ENCODE results near the gene ASPHD2.

The ASPHD2 gene

GRCh38 chr22:26447584-26448329 lies 18.7 kb downstream of the ASPHD2 start:
- Histone ChIP-seq H3K9me3 (ENCODE audit: control insufficient read depth, insufficient read depth, low read length) (no peaks in the 10 kb centered on the region), H3K4me3 (ENCODE audit: low read depth, low read length) (no peak overlapping the region), H3K27ac (ENCODE audit: low read depth, low read length) (no peak overlapping the region), H3K9ac (ENCODE audit: low read depth, low read length) (no peak overlapping the region), H3K27me3 (ENCODE audit: control insufficient read depth, insufficient read depth, low read length) (no peaks in the 10 kb centered on the region), H3K4me1 (ENCODE audit: control insufficient read depth, insufficient read depth, low read length) (no peaks in the 10 kb centered on the region), H3K36me3 (ENCODE audit: control insufficient read depth, insufficient read depth, low read length) (peaks cover 26% of the 10 kb centered on the region)

GRCh38 chr22:26448334-26448733 lies 19.3 kb downstream of the ASPHD2 start:
- peaks cover 30% of the 10 kb centered on the region for H3K36me3 ChIP-seq (ENCODE audit: control insufficient read depth, insufficient read depth, low read length)
- H3K9me3 ChIP-seq (ENCODE audit: control insufficient read depth, insufficient read depth, low read length): no peaks in the 10 kb centered on the region
- no peaks in the 10 kb centered on the region for H3K27me3 ChIP-seq (ENCODE audit: control insufficient read depth, insufficient read depth, low read length)
- no peak overlapping the region for H3K4me3 ChIP-seq (ENCODE audit: low read depth, low read length)
- H3K4me1 ChIP-seq (ENCODE audit: control insufficient read depth, insufficient read depth, low read length): no peaks in the 10 kb centered on the region
- H3K9ac ChIP-seq (ENCODE audit: low read depth, low read length): no peak overlapping the region
- no peak overlapping the region for H3K27ac ChIP-seq (ENCODE audit: low read depth, low read length)

GRCh38 chr22:26448941-26449340 lies 19.9 kb downstream of the ASPHD2 start:
- no peak overlapping the region for H3K27ac ChIP-seq (ENCODE audit: low read depth, low read length)
- no peak overlapping the region for H3K9ac ChIP-seq (ENCODE audit: low read depth, low read length)
- H3K4me3 ChIP-seq (ENCODE audit: low read depth, low read length): no peak overlapping the region
- H3K27me3 ChIP-seq (ENCODE audit: control insufficient read depth, insufficient read depth, low read length): no peaks in the 10 kb centered on the region
- no peaks in the 10 kb centered on the region for H3K9me3 ChIP-seq (ENCODE audit: control insufficient read depth, insufficient read depth, low read length)
- peaks cover 36% of the 10 kb centered on the region for H3K36me3 ChIP-seq (ENCODE audit: control insufficient read depth, insufficient read depth, low read length)
- H3K4me1 ChIP-seq (ENCODE audit: control insufficient read depth, insufficient read depth, low read length): no peaks in the 10 kb centered on the region

- Histone ChIP-seq H3K27ac (ENCODE audit: low read depth, low read length) (no peak overlapping the region), H3K4me3 (ENCODE audit: low read depth, low read length) (no peak overlapping the region), H3K4me1 (ENCODE audit: control insufficient read depth, insufficient read depth, low read length) (no peaks in the 10 kb centered on the region)
Measured at GRCh38 chr22:26450453-26451185, 21.6 kb downstream of the ASPHD2 start.

GRCh38 chr22:26452236-26453016 lies 23.4 kb downstream of the ASPHD2 start:
- H3K4me1 ChIP-seq (ENCODE audit: control insufficient read depth, insufficient read depth, low read length): no peaks in the 10 kb centered on the region
- H3K4me3 ChIP-seq (ENCODE audit: low read depth, low read length): no peak overlapping the region
- peaks cover 50% of the 10 kb centered on the region for H3K36me3 ChIP-seq (ENCODE audit: control insufficient read depth, insufficient read depth, low read length)
- H3K27ac ChIP-seq (ENCODE audit: low read depth, low read length): no peak overlapping the region
- no peaks in the 10 kb centered on the region for H3K9me3 ChIP-seq (ENCODE audit: control insufficient read depth, insufficient read depth, low read length)
- no peaks in the 10 kb centered on the region for H3K27me3 ChIP-seq (ENCODE audit: control insufficient read depth, insufficient read depth, low read length)
- no peak overlapping the region for H3K9ac ChIP-seq (ENCODE audit: low read depth, low read length)

More at GRCh38 chr22:26450453-26451185, 21.6 kb downstream of the ASPHD2 start:
- no peak overlapping the region for H3K9ac ChIP-seq (ENCODE audit: low read depth, low read length)
- H3K9me3 ChIP-seq (ENCODE audit: control insufficient read depth, insufficient read depth, low read length): no peaks in the 10 kb centered on the region
- peaks cover 39% of the 10 kb centered on the region for H3K36me3 ChIP-seq (ENCODE audit: control insufficient read depth, insufficient read depth, low read length)
- no peaks in the 10 kb centered on the region for H3K27me3 ChIP-seq (ENCODE audit: control insufficient read depth, insufficient read depth, low read length)

- Histone ChIP-seq H3K36me3 (ENCODE audit: control insufficient read depth, insufficient read depth, low read length) (peaks cover 58% of the 10 kb centered on the region), H3K9ac (ENCODE audit: low read depth, low read length) (no peak overlapping the region), H3K9me3 (ENCODE audit: control insufficient read depth, insufficient read depth, low read length) (no peaks in the 10 kb centered on the region), H3K4me1 (ENCODE audit: control insufficient read depth, insufficient read depth, low read length) (no peaks in the 10 kb centered on the region), H3K27me3 (ENCODE audit: control insufficient read depth, insufficient read depth, low read length) (no peaks in the 10 kb centered on the region), H3K4me3 (ENCODE audit: low read depth, low read length) (no peak overlapping the region), H3K27ac (ENCODE audit: low read depth, low read length) (no peak overlapping the region)
Measured at GRCh38 chr22:26453216-26453615, 24.2 kb downstream of the ASPHD2 start.

GRCh38 chr22:26453812-26454500 lies 24.9 kb downstream of the ASPHD2 start:
- Histone ChIP-seq H3K27me3 (ENCODE audit: control insufficient read depth, insufficient read depth, low read length) (no peaks in the 10 kb centered on the region), H3K9ac (ENCODE audit: low read depth, low read length) (no peak overlapping the region), H3K9me3 (ENCODE audit: control insufficient read depth, insufficient read depth, low read length) (no peaks in the 10 kb centered on the region), H3K4me1 (ENCODE audit: control insufficient read depth, insufficient read depth, low read length) (no peaks in the 10 kb centered on the region), H3K27ac (ENCODE audit: low read depth, low read length) (no peak overlapping the region), H3K4me3 (ENCODE audit: low read depth, low read length) (no peak overlapping the region), H3K36me3 (ENCODE audit: control insufficient read depth, insufficient read depth, low read length) (peaks cover 66% of the 10 kb centered on the region)

GRCh38 chr22:26457661-26458272 lies 28.7 kb downstream of the ASPHD2 start:
- Histone ChIP-seq H3K36me3 (ENCODE audit: control insufficient read depth, insufficient read depth, low read length) (peaks cover 64% of the 10 kb centered on the region), H3K27ac (ENCODE audit: low read depth, low read length) (no peak overlapping the region), H3K27me3 (ENCODE audit: control insufficient read depth, insufficient read depth, low read length) (no peaks in the 10 kb centered on the region), H3K4me1 (ENCODE audit: control insufficient read depth, insufficient read depth, low read length) (peaks cover 3% of the 10 kb centered on the region; the same call in 1 of the 2 replicates), H3K9me3 (ENCODE audit: control insufficient read depth, insufficient read depth, low read length) (no peaks in the 10 kb centered on the region), H3K9ac (ENCODE audit: low read depth, low read length) (no peak overlapping the region), H3K4me3 (ENCODE audit: low read depth, low read length) (no peak overlapping the region)

GRCh38 chr22:26460202-26460601 lies 31.1 kb downstream of the ASPHD2 start:
- no peak overlapping the region for H3K4me3 ChIP-seq (ENCODE audit: low read depth, low read length)
- H3K27me3 ChIP-seq (ENCODE audit: control insufficient read depth, insufficient read depth, low read length): no peaks in the 10 kb centered on the region
- no peak overlapping the region for H3K9ac ChIP-seq (ENCODE audit: low read depth, low read length)
- peaks cover 3% of the 10 kb centered on the region; the same call in 1 of the 2 replicates for H3K4me1 ChIP-seq (ENCODE audit: control insufficient read depth, insufficient read depth, low read length)
- H3K9me3 ChIP-seq (ENCODE audit: control insufficient read depth, insufficient read depth, low read length): no peaks in the 10 kb centered on the region
- peaks cover 74% of the 10 kb centered on the region for H3K36me3 ChIP-seq (ENCODE audit: control insufficient read depth, insufficient read depth, low read length)
- no peak overlapping the region for H3K27ac ChIP-seq (ENCODE audit: low read depth, low read length)

- H3K36me3 ChIP-seq (ENCODE audit: control insufficient read depth, insufficient read depth, low read length): peaks cover 79% of the 10 kb centered on the region
- no peak overlapping the region for H3K27ac ChIP-seq (ENCODE audit: low read depth, low read length)
- peaks cover 3% of the 10 kb centered on the region; the same call in 1 of the 2 replicates for H3K4me1 ChIP-seq (ENCODE audit: control insufficient read depth, insufficient read depth, low read length)
- no peaks in the 10 kb centered on the region for H3K27me3 ChIP-seq (ENCODE audit: control insufficient read depth, insufficient read depth, low read length)
- H3K4me3 ChIP-seq (ENCODE audit: low read depth, low read length): no peak overlapping the region
- no peaks in the 10 kb centered on the region for H3K9me3 ChIP-seq (ENCODE audit: control insufficient read depth, insufficient read depth, low read length)
- no peak overlapping the region for H3K9ac ChIP-seq (ENCODE audit: low read depth, low read length)
Measured at GRCh38 chr22:26461188-26461810, 32.2 kb downstream of the ASPHD2 start.

Measured in HUES48 (cell line).